Amniotic epithelial cell (primary cell): ENCODE results near the gene EVX2.

ENCODE experiments used
- DNase-seq: peaks from one replicate; pipeline ENCODE4 v3.0.0-alpha.2; 2010; ENCODE audit warnings: low read depth

The EVX2 gene

GRCh38 chr2:176066645-176067588 is 16.8 kb downstream of the EVX2 start:
- no peak for DNase-seq

- DNase-seq, result no peak
Observed at GRCh38 chr2:176063958-176064357, 19.8 kb downstream of the EVX2 start.

GRCh38 chr2:176056406-176056805 is 27.4 kb downstream of the EVX2 start:
- DNase-seq, result no peak

- no peak for DNase-seq
Observed at GRCh38 chr2:176039375-176039774, 44.4 kb downstream of the EVX2 start.

GRCh38 chr2:176038694-176039093 is 45.1 kb downstream of the EVX2 start:
- DNase-seq, result no peak

GRCh38 chr2:176035013-176035691 is 48.6 kb downstream of the EVX2 start:
- no peak for DNase-seq

- DNase-seq, result no peak
Observed at GRCh38 chr2:176027806-176028205, 56.0 kb downstream of the EVX2 start.
